ENCODE measurements around the gene UBE2L3. TPM values are rescaled to one million over a fixed set of nuclear protein-coding genes. Genes with fewer than 3 reads are reported as not detected.
"Not testable (repeated sequence)": the region's sequence is repeated elsewhere in the genome, so short reads cannot be mapped to it uniquely, and the experiment has no call there.

The UBE2L3 gene
- total RNA-seq, 1 experiment from 2014 or later, result 56.1 TPM

GRCh38 chr22:21615731-21616130 is 48.2 kb downstream of the UBE2L3 start:
- Histone ChIP-seq H3K9me3 (ENCODE audit: low read length) (no peaks in the 10 kb centered on the region), H3K9me2 (replicated peaks; ENCODE audit: insufficient read depth, low read length) (no peaks in the 10 kb centered on the region), H3K79me2 (ENCODE audit: low read length) (peaks cover 80% of the 10 kb centered on the region), H3K27me3 (ENCODE audit: low read length) (no peaks in the 10 kb centered on the region), H2AFZ (ENCODE audit: low read length) (no peak overlapping the region), H3K36me3 (ENCODE audit: insufficient read depth, low read length) (peaks cover 16% of the 10 kb centered on the region; the same call in 1 of the 2 replicates), H3K9ac (ENCODE audit: low read length) (no peak overlapping the region), H3K4me2 (ENCODE audit: low read depth, low read length, poor library complexity, severe bottlenecking) (no peak overlapping the region), H3K4me3 (ENCODE audit: low read length) (no peak overlapping the region), H3K27ac (ENCODE audit: low read length) (no peak overlapping the region), H4K20me1 (ENCODE audit: insufficient read depth, low read depth, low read length) (peaks cover 18% of the 10 kb centered on the region), H3K4me1 (ENCODE audit: low read length) (peaks cover 13% of the 10 kb centered on the region)
- no peak for DNase-seq

DNA sequence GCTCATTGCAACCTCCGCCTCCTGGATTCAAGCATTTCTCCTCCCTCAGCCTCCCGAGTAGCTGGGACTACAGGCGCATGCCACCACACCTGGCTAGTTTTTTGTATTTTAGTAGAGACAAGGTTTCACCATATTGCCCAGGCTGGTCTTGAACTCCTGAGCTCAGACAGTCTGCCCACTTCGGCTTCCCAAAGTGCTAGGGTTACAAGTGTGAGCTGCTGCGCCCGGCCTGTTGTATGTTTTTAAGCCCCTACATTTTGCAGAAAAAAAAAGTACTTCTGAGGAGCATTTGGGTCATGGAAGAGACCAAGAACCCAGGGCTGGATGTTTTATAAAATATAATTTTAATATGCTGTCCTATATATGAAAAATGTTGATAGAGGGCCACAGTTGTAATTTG is 49.8 kb downstream of the UBE2L3 start:
- not testable (repeated sequence) for H3K9me2 ChIP-seq (replicated peaks; ENCODE audit: insufficient read depth, low read length); H3K9ac ChIP-seq (ENCODE audit: low read length); H3K4me2 ChIP-seq (ENCODE audit: low read depth, low read length, poor library complexity, severe bottlenecking); H2AFZ ChIP-seq (ENCODE audit: low read length); H3K4me3 ChIP-seq (ENCODE audit: low read length); H3K36me3 ChIP-seq (ENCODE audit: insufficient read depth, low read length); H3K27ac ChIP-seq (ENCODE audit: low read length); H3K9me3 ChIP-seq (ENCODE audit: low read length); H3K27me3 ChIP-seq (ENCODE audit: low read length); DNase-seq
- Histone ChIP-seq H3K4me1 (ENCODE audit: low read length) (peaks cover 13% of the 10 kb centered on the region), H3K79me2 (ENCODE audit: low read length) (peaks cover 76% of the 10 kb centered on the region), H4K20me1 (ENCODE audit: insufficient read depth, low read depth, low read length) (peaks cover 28% of the 10 kb centered on the region)

DNA sequence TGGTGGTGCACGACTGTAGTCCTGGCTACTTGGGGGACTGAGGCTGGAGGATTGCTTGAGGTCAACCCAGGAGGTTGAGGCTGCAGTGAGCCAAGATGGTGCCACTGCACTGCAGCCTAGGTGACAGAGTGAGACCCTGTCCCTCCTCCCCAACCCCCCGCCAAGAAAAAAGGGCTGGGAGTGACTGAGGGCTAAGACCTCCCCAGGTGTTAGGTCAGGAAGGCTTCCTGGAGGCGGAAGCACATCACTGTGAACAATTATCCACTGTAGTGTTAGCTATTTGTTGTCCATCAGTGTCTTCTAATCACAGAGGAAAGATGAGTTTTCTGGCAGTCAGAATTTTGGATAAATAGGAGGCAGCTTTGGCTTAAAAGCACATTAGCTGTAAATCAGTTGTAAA is 53.5 kb downstream of the UBE2L3 start:
- Histone ChIP-seq H3K4me3 (ENCODE audit: low read length) (no peak overlapping the region), H3K27me3 (ENCODE audit: low read length) (no peaks in the 10 kb centered on the region), H3K9ac (ENCODE audit: low read length) (no peak overlapping the region), H3K9me3 (ENCODE audit: low read length) (no peaks in the 10 kb centered on the region), H3K27ac (ENCODE audit: low read length) (no peak overlapping the region), H2AFZ (ENCODE audit: low read length) (no peak overlapping the region), H3K4me1 (ENCODE audit: low read length) (peaks cover 17% of the 10 kb centered on the region), H3K36me3 (ENCODE audit: insufficient read depth, low read length) (peaks cover 5% of the 10 kb centered on the region; the same call in 1 of the 2 replicates), H3K79me2 (ENCODE audit: low read length) (peaks cover 59% of the 10 kb centered on the region), H3K4me2 (ENCODE audit: low read depth, low read length, poor library complexity, severe bottlenecking) (no peak overlapping the region), H3K9me2 (replicated peaks; ENCODE audit: insufficient read depth, low read length) (no peaks in the 10 kb centered on the region), H4K20me1 (ENCODE audit: insufficient read depth, low read depth, low read length) (peaks cover 36% of the 10 kb centered on the region)
- no peak for DNase-seq

GRCh38 chr22:21622011-21622918 is 54.8 kb downstream of the UBE2L3 start:
- Histone ChIP-seq H3K4me1 (ENCODE audit: low read length) (peaks cover 29% of the 10 kb centered on the region), H3K9ac (ENCODE audit: low read length) (no peak overlapping the region), H4K20me1 (ENCODE audit: insufficient read depth, low read depth, low read length) (peaks cover 36% of the 10 kb centered on the region), H3K27ac (ENCODE audit: low read length) (no peak overlapping the region), H3K36me3 (ENCODE audit: insufficient read depth, low read length) (peaks cover 8% of the 10 kb centered on the region; the same call in 1 of the 2 replicates), H3K27me3 (ENCODE audit: low read length) (no peaks in the 10 kb centered on the region), H3K4me2 (ENCODE audit: low read depth, low read length, poor library complexity, severe bottlenecking) (no peak overlapping the region), H2AFZ (ENCODE audit: low read length) (no peak overlapping the region), H3K4me3 (ENCODE audit: low read length) (no peak overlapping the region), H3K79me2 (ENCODE audit: low read length) (peaks cover 65% of the 10 kb centered on the region), H3K9me2 (replicated peaks; ENCODE audit: insufficient read depth, low read length) (no peaks in the 10 kb centered on the region), H3K9me3 (ENCODE audit: low read length) (no peaks in the 10 kb centered on the region)
- no peak for DNase-seq

GRCh38 chr22:21622919-21623647 is 55.6 kb downstream of the UBE2L3 start:
- Histone ChIP-seq H3K4me1 (ENCODE audit: low read length) (peaks cover 34% of the 10 kb centered on the region), H3K4me3 (ENCODE audit: low read length) (no peak overlapping the region), H2AFZ (ENCODE audit: low read length) (no peak overlapping the region), H3K9ac (ENCODE audit: low read length) (no peak overlapping the region), H4K20me1 (ENCODE audit: insufficient read depth, low read depth, low read length) (peaks cover 36% of the 10 kb centered on the region), H3K4me2 (ENCODE audit: low read depth, low read length, poor library complexity, severe bottlenecking) (no peak overlapping the region), H3K79me2 (ENCODE audit: low read length) (peaks cover 65% of the 10 kb centered on the region), H3K9me2 (replicated peaks; ENCODE audit: insufficient read depth, low read length) (no peaks in the 10 kb centered on the region), H3K36me3 (ENCODE audit: insufficient read depth, low read length) (peaks cover 16% of the 10 kb centered on the region), H3K9me3 (ENCODE audit: low read length) (no peaks in the 10 kb centered on the region), H3K27ac (ENCODE audit: low read length) (no peak overlapping the region), H3K27me3 (ENCODE audit: low read length) (no peaks in the 10 kb centered on the region)
- no peak for DNase-seq

DNA sequence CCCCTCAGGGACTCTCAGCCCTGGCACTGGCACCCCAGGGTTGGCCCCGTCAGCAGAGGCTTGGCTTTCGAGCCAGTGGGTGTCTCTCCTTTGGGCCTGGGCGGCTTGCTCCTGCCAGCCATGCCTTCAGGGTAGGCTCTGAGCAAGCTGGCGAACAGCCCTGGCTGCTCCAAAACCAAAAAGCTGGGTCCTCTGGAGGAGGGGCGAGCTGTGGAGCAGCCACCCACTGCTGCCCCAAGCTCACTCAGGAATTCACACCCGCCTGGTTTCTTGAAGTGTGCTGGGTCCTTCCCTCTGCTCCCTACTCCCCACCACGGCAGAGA is 56.1 kb downstream of the UBE2L3 start:
- H3K4me1 ChIP-seq (ENCODE audit: low read length), result peaks cover 40% of the 10 kb centered on the region
- peaks cover 36% of the 10 kb centered on the region for H4K20me1 ChIP-seq (ENCODE audit: insufficient read depth, low read depth, low read length)
- H3K9me3 ChIP-seq (ENCODE audit: low read length), result no peaks in the 10 kb centered on the region
- H3K4me3 ChIP-seq (ENCODE audit: low read length), result no peak overlapping the region
- no peak overlapping the region for H2AFZ ChIP-seq (ENCODE audit: low read length)
- no peaks in the 10 kb centered on the region for H3K27me3 ChIP-seq (ENCODE audit: low read length)
- H3K9ac ChIP-seq (ENCODE audit: low read length), result no peak overlapping the region
- H3K36me3 ChIP-seq (ENCODE audit: insufficient read depth, low read length), result peaks cover 21% of the 10 kb centered on the region
- H3K27ac ChIP-seq (ENCODE audit: low read length), result no peak overlapping the region
- H3K9me2 ChIP-seq (replicated peaks; ENCODE audit: insufficient read depth, low read length), result no peaks in the 10 kb centered on the region
- H3K79me2 ChIP-seq (ENCODE audit: low read length), result peaks cover 68% of the 10 kb centered on the region
- no peak for DNase-seq
- no peak overlapping the region for H3K4me2 ChIP-seq (ENCODE audit: low read depth, low read length, poor library complexity, severe bottlenecking)

DNA sequence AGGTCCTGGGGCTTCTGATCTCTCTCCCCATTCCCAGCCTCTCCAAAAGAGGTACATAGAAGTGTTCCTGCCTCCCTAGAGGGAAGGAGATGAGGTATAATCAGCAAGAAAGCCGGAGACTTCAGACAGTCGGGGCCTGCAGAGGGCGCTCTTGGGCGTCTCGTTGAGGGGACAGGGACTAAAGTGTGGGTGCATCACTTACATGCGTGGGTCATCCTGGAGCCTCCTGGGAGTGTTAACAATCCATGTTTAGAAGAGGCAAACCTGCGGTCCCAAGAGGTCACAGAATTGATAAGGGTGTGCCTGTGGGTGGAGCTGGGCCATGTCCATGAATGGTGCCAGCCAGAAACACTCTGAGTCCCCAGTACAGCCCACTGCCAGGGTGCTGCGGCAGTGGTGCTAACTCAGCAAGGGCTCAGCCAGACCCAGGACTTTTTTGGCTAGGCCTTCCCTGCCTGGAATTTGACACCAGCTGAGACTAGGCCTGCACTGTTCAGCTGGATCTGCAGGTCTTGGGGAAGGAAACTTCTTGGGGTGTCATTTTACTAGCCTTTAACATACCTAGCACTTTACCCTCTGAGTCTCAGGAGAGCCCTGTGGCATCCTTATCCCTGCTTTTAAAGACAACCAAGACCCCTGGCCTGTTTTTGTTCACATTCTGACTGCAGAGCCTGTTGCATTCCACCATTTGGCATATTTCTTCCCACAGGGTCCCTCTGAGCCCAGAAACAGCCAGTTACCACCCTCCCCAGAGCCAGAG is 56.8 kb downstream of the UBE2L3 start:
- no peak overlapping the region for H3K4me2 ChIP-seq (ENCODE audit: low read depth, low read length, poor library complexity, severe bottlenecking)
- H3K79me2 ChIP-seq (ENCODE audit: low read length), result peaks cover 69% of the 10 kb centered on the region
- no peak overlapping the region for H3K4me3 ChIP-seq (ENCODE audit: low read length)
- H3K27ac ChIP-seq (ENCODE audit: low read length), result peak overlapping the region; percentile 55
- H3K27me3 ChIP-seq (ENCODE audit: low read length), result no peaks in the 10 kb centered on the region
- peaks cover 36% of the 10 kb centered on the region for H4K20me1 ChIP-seq (ENCODE audit: insufficient read depth, low read depth, low read length)
- no peaks in the 10 kb centered on the region for H3K9me2 ChIP-seq (replicated peaks; ENCODE audit: insufficient read depth, low read length)
- H3K4me1 ChIP-seq (ENCODE audit: low read length), result peaks cover 46% of the 10 kb centered on the region
- H3K9ac ChIP-seq (ENCODE audit: low read length), result no peak overlapping the region
- H3K36me3 ChIP-seq (ENCODE audit: insufficient read depth, low read length), result peaks cover 21% of the 10 kb centered on the region
- H3K9me3 ChIP-seq (ENCODE audit: low read length), result no peaks in the 10 kb centered on the region
- DNase-seq, result peak; percentile 77
- H2AFZ ChIP-seq (ENCODE audit: low read length), result no peak overlapping the region

Data from Karpas-422 (cell line).